HG03060 (cell line): ENCODE results near the gene RYR1.
"Not testable (repeated sequence)": the region's sequence is repeated elsewhere in the genome, so short reads cannot be mapped to it uniquely, and the experiment has no call there.

Source experiments
- ATAC-seq: cut with Tn5 transposase; IDR thresholded peaks from one replicate; pipeline ENCODE4 v1.9.1; 2021; ENCODE audit warnings: low read depth, moderate number of reproducible peaks; ENCODE audit not compliant: unreplicated experiment

Gene RYR1

GRCh38 chr19:38631811-38632475 lies 198.5 kb downstream of the RYR1 start:
- ATAC-seq = not testable (repeated sequence)

GRCh38 chr19:38632476-38633213 lies 199.2 kb downstream of the RYR1 start:
- ATAC-seq = no peak

- ATAC-seq = no peak
These were observed 201.4 kb downstream of the RYR1 start for GRCh38 chr19:38634757-38635482.

- no peak for ATAC-seq
These were observed 202.2 kb downstream of the RYR1 start for GRCh38 chr19:38635483-38636399.
